GM19467 (cell line): Measurements from ENCODE around the gene NIN.

Source experiments
- ATAC-seq: cut with Tn5 transposase; IDR thresholded peaks from one replicate; pipeline ENCODE4 v1.9.1; 2021; ENCODE audit warnings: mild to moderate bottlenecking, moderate library complexity; ENCODE audit not compliant: unreplicated experiment

The NIN gene

DNA sequence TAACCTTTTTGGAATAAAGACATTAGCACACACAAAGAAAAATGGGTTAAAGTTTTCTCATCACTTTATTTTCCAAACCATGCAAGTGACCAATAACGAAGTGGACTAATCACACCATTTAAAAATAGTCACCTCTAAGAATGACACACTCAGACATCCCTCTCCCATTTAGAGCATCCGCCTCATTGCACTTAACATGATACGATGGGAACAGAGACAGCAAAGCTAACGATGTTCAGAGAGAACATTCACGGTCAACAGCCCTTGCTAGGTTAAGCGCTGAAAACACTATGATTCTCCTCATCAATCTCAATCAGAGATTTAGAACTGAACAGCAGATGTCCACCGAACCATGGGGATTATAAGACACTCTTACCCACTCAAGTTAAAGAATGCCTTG, 35.8 kb downstream of the NIN start:
- ATAC-seq, result no peak

DNA sequence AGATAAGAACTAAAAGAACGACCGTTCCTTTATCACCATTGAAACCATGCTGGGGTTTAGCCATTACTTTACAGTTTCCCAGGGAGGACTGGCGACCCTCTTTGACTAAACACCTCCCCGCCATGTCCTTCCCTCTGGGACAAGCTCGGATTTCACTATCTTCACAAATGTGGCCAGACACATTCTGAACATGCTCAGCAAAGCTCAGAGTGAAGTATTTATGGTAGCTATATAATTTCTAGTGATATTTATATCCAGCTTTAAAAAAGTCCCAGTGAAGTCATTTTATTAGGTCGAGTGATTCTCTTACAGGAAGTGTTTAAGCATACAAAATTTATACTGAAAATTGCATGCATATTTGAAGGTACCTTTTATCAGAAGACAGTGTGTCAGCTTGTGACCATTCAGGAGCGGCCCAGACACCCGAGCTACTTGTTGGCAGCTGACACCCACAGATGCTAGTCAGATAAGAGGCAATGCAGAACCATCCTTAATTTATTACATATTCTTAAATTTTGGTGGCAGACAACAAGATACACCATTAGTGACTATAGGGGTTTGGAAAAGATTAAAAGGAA, 36.8 kb downstream of the NIN start:
- no peak for ATAC-seq

DNA sequence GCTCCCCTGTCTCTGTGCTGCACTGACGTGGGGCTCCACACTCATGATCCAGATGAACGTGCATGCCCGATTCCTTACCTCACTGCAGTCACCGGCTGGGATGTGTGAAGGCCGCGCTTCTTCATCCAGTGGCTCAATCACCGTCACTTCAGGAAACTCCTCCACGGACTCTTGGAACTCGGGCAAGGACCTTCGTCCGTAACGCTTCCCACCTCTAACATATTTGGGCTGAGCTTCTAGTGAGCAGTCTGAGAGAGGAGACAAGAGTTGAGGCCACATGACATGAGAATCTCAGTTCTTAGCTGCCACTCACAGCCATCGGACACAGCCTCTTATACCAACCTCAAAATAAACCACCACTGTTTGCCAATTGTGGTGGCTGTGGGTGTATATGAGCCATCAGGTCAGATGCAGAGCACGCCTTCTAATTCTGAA, 38.3 kb downstream of the NIN start:
- no peak for ATAC-seq

DNA sequence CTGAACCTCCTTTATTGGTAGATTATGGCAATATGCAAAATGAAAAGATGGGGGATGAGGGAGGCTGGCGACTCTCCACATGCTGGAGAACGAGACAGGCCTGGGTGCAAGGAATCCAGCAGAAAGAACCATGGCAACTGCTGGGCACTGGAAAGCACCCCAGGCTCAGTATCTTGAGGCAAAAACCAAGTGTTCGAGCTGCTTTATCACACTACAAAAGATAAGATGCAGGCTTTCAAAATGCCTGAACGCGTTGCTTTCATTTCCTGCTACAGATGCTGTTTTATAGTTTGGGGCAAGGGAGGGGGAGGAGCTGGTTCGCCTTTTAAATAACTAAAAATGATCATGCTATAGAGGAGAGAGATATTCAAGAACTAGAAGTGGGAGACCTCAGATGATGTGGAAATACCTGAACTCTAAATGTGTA, 38.9 kb downstream of the NIN start:
- ATAC-seq, result no peak

DNA sequence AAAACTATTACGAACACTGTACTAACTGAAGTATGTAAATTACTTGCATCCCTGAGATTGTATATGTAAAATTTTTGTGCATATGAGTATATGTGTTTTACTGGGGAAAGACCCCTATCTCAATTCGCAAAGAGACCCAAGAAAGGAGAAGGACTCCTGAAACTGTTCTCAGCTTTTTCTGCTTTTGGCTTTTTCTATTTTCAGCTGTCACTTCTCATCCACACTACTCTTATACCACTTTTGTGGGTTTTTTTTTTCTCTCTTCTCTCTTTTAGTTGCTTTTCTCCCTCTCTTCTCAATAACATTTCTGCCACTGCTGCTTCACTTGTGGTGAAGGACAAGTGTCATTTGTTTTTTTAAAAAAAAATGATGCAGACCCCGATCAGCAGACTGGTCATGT, 39.8 kb downstream of the NIN start:
- ATAC-seq, result no peak

GRCh38 chr14:50790589-50790988, 40.4 kb downstream of the NIN start:
- no peak for ATAC-seq

GRCh38 chr14:50786751-50787464, 44.1 kb downstream of the NIN start:
- no peak for ATAC-seq

GRCh38 chr14:50785457-50786063, 45.4 kb downstream of the NIN start:
- ATAC-seq, result no peak

- ATAC-seq, result no peak
These were observed 46.1 kb downstream of the NIN start for GRCh38 chr14:50784683-50785456.

DNA sequence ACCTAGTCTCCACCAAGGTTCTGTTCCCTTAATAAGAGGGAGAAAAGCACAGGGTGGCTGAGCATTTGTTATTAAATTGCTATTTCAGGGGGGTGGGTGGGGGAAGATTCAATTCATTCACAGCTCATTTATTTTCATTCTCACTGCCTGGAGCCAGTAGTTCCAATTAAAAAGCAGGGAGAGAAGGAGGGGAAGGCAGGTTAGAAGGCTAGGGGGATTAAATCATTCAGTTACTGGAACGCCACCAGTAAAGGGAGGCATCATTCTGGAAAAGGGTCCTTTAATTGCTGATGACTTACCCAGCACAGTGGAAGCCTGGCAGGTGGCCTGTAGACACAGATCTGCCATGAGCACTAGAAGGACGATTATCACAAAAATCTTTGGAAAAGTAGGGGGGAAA, 47.4 kb downstream of the NIN start:
- no peak for ATAC-seq

- ATAC-seq, result no peak
These were observed 50.6 kb downstream of the NIN start for GRCh38 chr14:50780393-50780792.

DNA sequence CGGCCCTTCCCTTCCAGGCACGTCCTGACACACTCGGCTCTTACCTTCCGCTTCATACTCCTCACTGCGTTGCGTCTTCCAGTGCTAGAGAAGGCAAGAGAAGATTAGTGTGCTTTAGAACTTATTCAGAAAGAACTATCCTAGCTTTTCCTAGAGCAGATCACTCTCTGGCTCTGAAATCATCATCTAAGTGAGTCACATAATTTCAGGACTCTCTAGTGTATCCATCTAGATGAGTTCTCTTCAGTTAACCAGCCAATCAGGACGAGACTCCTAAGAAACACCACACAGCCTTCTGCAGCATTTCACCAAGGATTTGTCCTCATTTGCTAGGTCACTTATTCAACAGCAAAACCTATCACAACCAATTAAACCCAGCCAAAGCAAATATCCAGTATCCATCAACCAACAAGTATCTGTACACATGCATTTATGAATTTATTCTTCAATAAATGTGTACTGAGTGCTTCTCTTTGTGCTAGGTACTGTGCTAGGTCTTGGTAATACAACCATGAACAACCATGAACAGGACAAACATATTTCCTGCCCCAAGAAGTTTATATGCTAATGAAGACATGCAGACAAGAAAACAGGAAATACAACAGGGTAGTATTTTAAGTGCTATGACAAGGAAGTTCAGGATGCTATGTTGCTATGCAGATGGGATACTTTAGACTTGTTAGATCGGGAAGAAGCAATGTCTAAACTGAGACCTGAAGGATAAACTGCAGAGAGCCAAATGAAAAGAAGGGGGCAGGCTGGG, 52.1 kb downstream of the NIN start:
- no peak for ATAC-seq

DNA sequence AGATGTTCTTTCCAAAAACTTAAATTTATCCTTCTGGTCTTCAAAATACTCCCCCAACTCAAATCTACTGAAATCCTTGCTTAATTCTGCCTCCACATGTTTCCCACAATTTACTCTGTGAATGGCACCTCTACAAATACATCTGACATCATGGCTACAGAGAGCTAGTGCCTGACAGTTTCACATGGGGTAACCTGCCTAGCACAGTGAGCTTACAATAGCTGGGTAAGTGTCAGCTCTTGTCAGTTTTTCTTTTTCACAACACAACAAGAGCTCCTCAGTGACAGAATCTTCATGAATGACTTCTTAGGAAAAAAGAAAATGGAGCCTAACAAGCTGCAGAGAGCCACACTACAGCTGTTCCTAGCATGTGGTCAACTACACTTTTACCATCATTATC, 54.4 kb downstream of the NIN start:
- ATAC-seq, result no peak

DNA sequence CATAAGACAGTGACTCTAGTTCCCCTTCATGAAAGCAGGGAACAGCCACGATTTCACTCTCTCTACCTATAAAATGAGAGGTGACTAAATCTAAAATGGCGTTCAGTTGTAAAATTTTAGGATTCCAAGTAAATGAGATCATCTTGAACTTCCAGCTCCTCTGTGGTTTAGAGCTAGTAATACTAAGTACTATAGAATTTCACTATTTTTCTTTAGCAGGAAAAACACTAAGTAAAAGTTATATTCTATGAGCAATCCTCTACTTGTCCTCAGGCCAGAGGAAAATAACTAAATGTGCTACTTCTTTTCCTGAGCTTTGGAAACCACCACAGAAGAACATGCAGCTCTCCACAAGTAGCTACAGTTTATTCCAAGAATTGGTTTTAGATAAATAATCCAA, 55.6 kb downstream of the NIN start:
- no peak for ATAC-seq

GRCh38 chr14:50774542-50775267, 56.3 kb downstream of the NIN start:
- no peak for ATAC-seq

DNA sequence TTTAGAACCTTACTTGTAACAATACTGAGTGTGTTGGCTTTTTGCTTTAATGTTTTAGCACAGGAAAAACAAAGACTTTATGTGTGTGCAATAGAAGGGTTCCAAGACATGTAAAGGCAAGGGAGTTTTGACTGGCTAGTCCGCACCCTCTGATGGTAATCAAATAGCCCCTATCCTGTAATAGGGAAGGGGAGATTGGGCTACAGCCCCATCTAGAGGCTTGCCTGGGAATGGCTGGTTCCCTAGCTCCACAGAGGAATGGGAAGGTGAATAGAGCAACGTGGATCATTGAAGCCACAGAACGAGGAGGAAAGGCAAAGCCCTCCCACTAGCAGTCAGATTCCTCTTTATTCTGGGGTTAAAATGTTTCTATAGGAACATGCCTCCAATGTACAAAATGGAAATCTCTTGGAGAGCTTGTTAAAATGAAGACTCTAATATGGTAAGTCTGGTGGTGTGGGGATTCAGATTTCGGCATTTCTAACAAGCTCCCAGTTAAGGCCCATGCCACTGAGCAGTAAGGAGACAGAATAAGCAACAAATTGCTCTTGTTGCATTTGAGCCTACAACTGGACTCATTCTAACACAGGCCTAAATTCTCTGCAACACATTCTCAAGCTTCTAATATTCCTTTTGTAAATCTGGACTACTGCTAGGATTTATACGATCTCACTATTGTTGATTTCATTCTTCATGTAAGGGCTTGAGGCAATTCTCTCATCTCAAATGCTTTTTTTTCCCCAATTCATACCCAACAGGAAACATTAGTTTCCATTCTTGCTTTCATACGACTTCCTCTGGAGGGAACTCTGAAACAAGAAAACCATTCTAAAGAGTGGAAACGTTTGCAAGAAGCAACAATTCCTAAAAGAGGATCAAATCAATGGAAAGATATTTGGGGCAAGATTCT, 57.1 kb downstream of the NIN start:
- ATAC-seq, result no peak

- no peak for ATAC-seq
These were observed 58.5 kb downstream of the NIN start for GRCh38 chr14:50772412-50772811.

GRCh38 chr14:50770586-50770985, 60.4 kb downstream of the NIN start:
- no peak for ATAC-seq

GRCh38 chr14:50769863-50770500, 61.0 kb downstream of the NIN start:
- ATAC-seq, result no peak
